ENCODE measurements around the gene AATK.

The AATK gene

GRCh38 chr17:81153340-81153803, 12.6 kb downstream of the AATK start:
- H3K4me3 ChIP-seq (ENCODE audit: low read length) = no peak overlapping the region
- DNase-seq (ENCODE audit: low read depth) = peak; percentile 24
- TF ChIP-seq CTCF (IDR thresholded peaks at IDR 0.05; ENCODE audit: insufficient read depth, low read depth, low read length, missing control alignments) = no peak

- H3K4me3 ChIP-seq (ENCODE audit: low read length) = no peak overlapping the region
- no peak for TF ChIP-seq CTCF (IDR thresholded peaks at IDR 0.05; ENCODE audit: insufficient read depth, low read depth, low read length, missing control alignments)
- no peak for DNase-seq (ENCODE audit: low read depth)
These were observed 13.7 kb downstream of the AATK start for GRCh38 chr17:81152288-81152828.

GRCh38 chr17:81151278-81151677, 14.7 kb downstream of the AATK start:
- no peak for TF ChIP-seq CTCF (IDR thresholded peaks at IDR 0.05; ENCODE audit: insufficient read depth, low read depth, low read length, missing control alignments)
- H3K4me3 ChIP-seq (ENCODE audit: low read length) = no peak overlapping the region
- no peak for DNase-seq (ENCODE audit: low read depth)

GRCh38 chr17:81150377-81151077, 15.5 kb downstream of the AATK start:
- H3K4me3 ChIP-seq (ENCODE audit: low read length) = no peak overlapping the region
- no peak for DNase-seq (ENCODE audit: low read depth)
- no peak for TF ChIP-seq CTCF (IDR thresholded peaks at IDR 0.05; ENCODE audit: insufficient read depth, low read depth, low read length, missing control alignments)

- DNase-seq (ENCODE audit: low read depth) = no peak
- no peak overlapping the region for H3K4me3 ChIP-seq (ENCODE audit: low read length)
- no peak for TF ChIP-seq CTCF (IDR thresholded peaks at IDR 0.05; ENCODE audit: insufficient read depth, low read depth, low read length, missing control alignments)
These were observed 17.0 kb downstream of the AATK start for GRCh38 chr17:81148986-81149533.

- DNase-seq (ENCODE audit: low read depth) = no peak
- no peak for TF ChIP-seq CTCF (IDR thresholded peaks at IDR 0.05; ENCODE audit: insufficient read depth, low read depth, low read length, missing control alignments)
- no peak overlapping the region for H3K4me3 ChIP-seq (ENCODE audit: low read length)
These were observed 17.4 kb downstream of the AATK start for GRCh38 chr17:81148571-81148970.
